Astrocyte (in vitro differentiated cells and primary cell): ENCODE results near the gene UBE2R2. TPM values are rescaled to one million over a fixed set of nuclear protein-coding genes. Genes with fewer than 3 reads are reported as not detected.
A peak's percentile ranks its signal among the peaks of the same experiment; 100 is the strongest.

Source experiments
- DNase-seq: peaks from one replicate; pipeline ENCODE4 v3.0.0-alpha.2; 2010; ENCODE audit warnings: low read depth
- FAIRE-seq: peaks from 2 replicates; lab custom pipeline; 2011; peaks lifted over from hg19 to GRCh38; lab: Jason Lieb, UNC
- H2AFZ ChIP-seq: 2 replicates; pipeline ENCODE4 v1.6.0; 2012; ENCODE audit warnings: low read depth, low read length, inconsistent platforms
- H3K27ac ChIP-seq: 2 replicates; pipeline ENCODE4 v1.5.1; 2011; ENCODE audit warnings: low read depth, low read length, inconsistent platforms
- H3K27me3 ChIP-seq: 2 replicates; pipeline ENCODE4 v1.6.0; 2011; ENCODE audit warnings: low read length, inconsistent platforms; ENCODE audit not compliant: insufficient read depth
- H3K36me3 ChIP-seq: 2 replicates; pipeline ENCODE4 v1.5.1; 2011; ENCODE audit warnings: low read length, inconsistent platforms; ENCODE audit not compliant: insufficient read depth
- H3K4me1 ChIP-seq: 2 replicates; pipeline ENCODE4 v1.5.1; 2011; ENCODE audit warnings: low read length, inconsistent platforms; ENCODE audit not compliant: insufficient read depth
- H3K4me2 ChIP-seq: 2 replicates; pipeline ENCODE4 v1.6.0; 2012; ENCODE audit warnings: low read length, inconsistent platforms
- H3K4me3 ChIP-seq: 2 replicates; pipeline ENCODE4 v1.5.1; 2011; ENCODE audit warnings: low read depth, mild to moderate bottlenecking, low read length, inconsistent platforms; ENCODE audit not compliant: insufficient read depth
- H3K79me2 ChIP-seq: 2 replicates; pipeline ENCODE4 v1.6.0; 2012; ENCODE audit warnings: mild to moderate bottlenecking, low read length, inconsistent platforms; ENCODE audit not compliant: insufficient read depth
- H3K9ac ChIP-seq: 2 replicates; pipeline ENCODE4 v1.6.0; 2012; ENCODE audit warnings: mild to moderate bottlenecking, low read length, inconsistent platforms
- H3K9me3 ChIP-seq: 2 replicates; pipeline ENCODE4 v1.5.1; 2012; ENCODE audit warnings: low read depth, mild to moderate bottlenecking, low read length, inconsistent platforms; ENCODE audit not compliant: insufficient read depth
- H4K20me1 ChIP-seq: 2 replicates; pipeline ENCODE4 v1.6.0; 2012; ENCODE audit warnings: low read length, inconsistent platforms; ENCODE audit not compliant: insufficient read depth
- H3K27ac Mint-ChIP-seq: one replicate; pipeline ENCODE4 v1.8.0; 2021; ENCODE audit warnings: mild to moderate bottlenecking, mixed read lengths; ENCODE audit not compliant: unreplicated experiment
- H3K27me3 Mint-ChIP-seq: one replicate; pipeline ENCODE4 v1.8.0; 2021; ENCODE audit warnings: low read depth, mixed read lengths; ENCODE audit not compliant: unreplicated experiment
- H3K36me3 Mint-ChIP-seq: one replicate; pipeline ENCODE4 v1.8.0; 2021; ENCODE audit warnings: low read depth, mixed read lengths; ENCODE audit not compliant: unreplicated experiment
- H3K4me1 Mint-ChIP-seq: one replicate; pipeline ENCODE4 v1.8.0; 2021; ENCODE audit warnings: low read depth, mixed read lengths; ENCODE audit not compliant: unreplicated experiment
- H3K4me3 Mint-ChIP-seq: one replicate; pipeline ENCODE4 v1.8.0; 2021; ENCODE audit warnings: mild to moderate bottlenecking, moderate library complexity, mixed read lengths; ENCODE audit not compliant: unreplicated experiment
- H3K9me3 Mint-ChIP-seq: one replicate; pipeline ENCODE4 v1.8.0; 2021; ENCODE audit warnings: mild to moderate bottlenecking, mixed read lengths; ENCODE audit not compliant: unreplicated experiment
- CTCF ChIP-seq: IDR thresholded peaks from 2 replicates; pipeline ENCODE4 v1.5.1; 2011; ENCODE audit warnings: low read depth, mild to moderate bottlenecking, inconsistent platforms, low read length, moderate library complexity; ENCODE audit not compliant: insufficient read depth
- EZH2 ChIP-seq: IDR thresholded peaks from 2 replicates; pipeline ENCODE4 v1.6.1; 2012; ENCODE audit warnings: mild to moderate bottlenecking, low read length, inconsistent platforms; ENCODE audit not compliant: insufficient read depth
- total RNA-seq: library from RNA; stranded (reverse); gene quantifications from 2 replicates; pipeline ENCODE4 v1.2.1, GENCODE V29; 2021

UBE2R2 gene
- total RNA-seq, 1 donor from 2014 or later = 48.7 TPM

- Mint-ChIP-seq H3K4me1 (peaks cover 20% of the 10 kb centered on the region), H3K36me3 (no peaks in the 10 kb centered on the region), H3K27ac (no peak overlapping the region), H3K27me3 (no peaks in the 10 kb centered on the region), H3K9me3 (no peaks in the 10 kb centered on the region), H3K4me3 (peak overlapping the region; percentile 97)
- no peaks in the 10 kb centered on the region for H3K9me3 ChIP-seq
- peak overlapping the region; percentile 85 for H3K9ac ChIP-seq
- DNase-seq = peak; percentile 69
- no peaks in the 10 kb centered on the region for H3K36me3 ChIP-seq
- peaks cover 19% of the 10 kb centered on the region for H3K4me1 ChIP-seq
- H3K4me2 ChIP-seq = peak overlapping the region; percentile 91
- H2AFZ ChIP-seq = peak overlapping the region; percentile 68
- no peak for FAIRE-seq
- H3K4me3 ChIP-seq = peak overlapping the region; percentile 81
- H4K20me1 ChIP-seq = peaks cover 36% of the 10 kb centered on the region
- peak overlapping the region; percentile 95 for H3K27ac ChIP-seq
- TF ChIP-seq CTCF = peak; percentile 5
- no peak for TF ChIP-seq EZH2
- no peaks in the 10 kb centered on the region for H3K27me3 ChIP-seq
- peaks cover 53% of the 10 kb centered on the region for H3K79me2 ChIP-seq
These were observed 587 bp downstream of the UBE2R2 start for GRCh38 chr9:33817327-33818166.

GRCh38 chr9:33818167-33818846, 1.3 kb downstream of the UBE2R2 start:
- peaks cover 20% of the 10 kb centered on the region for H3K4me1 Mint-ChIP-seq
- H3K27me3 Mint-ChIP-seq = no peaks in the 10 kb centered on the region
- no peak overlapping the region for H2AFZ ChIP-seq

More at GRCh38 chr9:33818167-33818846, 1.3 kb downstream of the UBE2R2 start:
- peak overlapping the region; percentile 85 for H3K9ac ChIP-seq
- FAIRE-seq = no peak
- DNase-seq = no peak
- peak overlapping the region; percentile 93 for H3K27ac Mint-ChIP-seq
- no peaks in the 10 kb centered on the region for H3K9me3 ChIP-seq
- H3K27ac ChIP-seq = peak overlapping the region; percentile 95
- H3K9me3 Mint-ChIP-seq = no peaks in the 10 kb centered on the region
- H3K79me2 ChIP-seq = peaks cover 61% of the 10 kb centered on the region
- H3K36me3 ChIP-seq = no peaks in the 10 kb centered on the region
- no peak for TF ChIP-seq EZH2
- no peak for TF ChIP-seq CTCF
- no peaks in the 10 kb centered on the region for H3K27me3 ChIP-seq
- peaks cover 44% of the 10 kb centered on the region for H4K20me1 ChIP-seq
- no peaks in the 10 kb centered on the region for H3K36me3 Mint-ChIP-seq
- H3K4me3 ChIP-seq = peak overlapping the region; percentile 81
- H3K4me3 Mint-ChIP-seq = peak overlapping the region; percentile 97
- H3K4me1 ChIP-seq = peaks cover 19% of the 10 kb centered on the region
- H3K4me2 ChIP-seq = peak overlapping the region; percentile 91
